GM10266 (cell line): ENCODE measurements around the gene ADGRA3.

ENCODE experiments used
- DNase-seq: peaks from one replicate; pipeline ENCODE4 v3.0.0; 2012; ENCODE audit errors: extremely low spot score
- CTCF ChIP-seq: IDR thresholded peaks from 2 replicates; pipeline ENCODE4 v1.5.1; 2012; ENCODE audit warnings: mild to moderate bottlenecking, low read depth; ENCODE audit not compliant: control insufficient read depth, insufficient read depth; ENCODE audit errors: missing control alignments

ADGRA3 gene

GRCh38 chr4:22524895-22525294, 9.0 kb upstream of the ADGRA3 start:
- TF ChIP-seq CTCF, result no peak
- no peak for DNase-seq

- no peak for DNase-seq
- TF ChIP-seq CTCF, result no peak
These were observed 7.0 kb upstream of the ADGRA3 start for GRCh38 chr4:22522706-22523501.

GRCh38 chr4:22522206-22522605, 6.3 kb upstream of the ADGRA3 start:
- no peak for TF ChIP-seq CTCF
- DNase-seq, result no peak

- DNase-seq, result no peak
- no peak for TF ChIP-seq CTCF
These were observed 5.4 kb upstream of the ADGRA3 start for GRCh38 chr4:22521240-22521639.

GRCh38 chr4:22515145-22515887, 550 bp downstream of the ADGRA3 start:
- no peak for TF ChIP-seq CTCF
- peak; percentile 45 for DNase-seq

GRCh38 chr4:22514481-22514880, 1.4 kb downstream of the ADGRA3 start:
- DNase-seq, result peak; percentile 23
- TF ChIP-seq CTCF, result no peak

GRCh38 chr4:22514001-22514400, 1.9 kb downstream of the ADGRA3 start:
- no peak for TF ChIP-seq CTCF
- no peak for DNase-seq
